Peyer's patch (tissue), 4 donors: ENCODE measurements around the gene PSMB9.

ENCODE experiments used
- POLR2A ChIP-seq, 2 donors: fragments of 450-650 bp; IDR thresholded peaks; one replicate each; pipeline ENCODE4 v1.5.1; 2017; ENCODE audit warnings: antibody characterized with exemption in 2 of 2, mild to moderate bottlenecking in 2 of 2, moderate library complexity in 2 of 2
- TF ChIP-seq, protein P1 (sequence below), 6 experiments: fragments of 450-650 bp in 4 of 6; fragments of 200-600 bp in 2 of 6; sonication (generic) in 1 of 6; IDR thresholded peaks; one replicate each; pipeline ENCODE4 v1.5.1; 2017 to 2019; ENCODE audit warnings: antibody characterized with exemption in 6 of 6, mild to moderate bottlenecking in 3 of 6, moderate library complexity in 1 of 6

DNA sequence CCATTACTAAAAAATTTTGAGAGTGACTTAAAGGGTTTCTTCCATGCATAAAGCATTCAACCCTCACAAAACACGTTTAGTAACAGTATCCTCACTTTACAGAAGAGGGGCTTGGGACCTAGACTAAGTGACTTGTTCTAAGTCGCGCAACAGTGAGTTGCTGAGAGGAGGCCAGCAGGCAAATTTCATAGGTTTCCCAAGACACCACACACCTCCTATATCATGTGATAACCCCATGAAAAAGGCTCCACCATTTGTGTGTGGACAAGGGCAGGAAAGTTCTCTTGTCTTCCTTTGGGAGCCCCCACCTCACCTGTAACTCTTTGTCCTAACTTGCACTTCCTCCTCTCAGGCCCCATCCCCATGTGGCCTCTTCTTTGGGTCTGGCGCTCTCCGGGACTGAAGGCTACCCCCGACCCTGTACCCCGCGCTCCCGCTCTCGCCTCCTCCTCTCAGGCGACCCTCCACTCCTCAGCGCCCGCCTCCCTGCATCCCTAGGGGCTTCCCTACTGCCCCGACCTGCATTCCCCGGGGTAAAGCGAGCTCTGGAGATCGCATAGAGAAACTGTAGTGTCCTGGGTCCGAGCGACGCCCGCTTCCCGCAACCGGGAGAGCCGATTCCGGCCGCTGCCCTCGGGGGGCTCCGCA is 10.5 kb upstream of the PSMB9 start:
- TF ChIP-seq, protein P1, sequence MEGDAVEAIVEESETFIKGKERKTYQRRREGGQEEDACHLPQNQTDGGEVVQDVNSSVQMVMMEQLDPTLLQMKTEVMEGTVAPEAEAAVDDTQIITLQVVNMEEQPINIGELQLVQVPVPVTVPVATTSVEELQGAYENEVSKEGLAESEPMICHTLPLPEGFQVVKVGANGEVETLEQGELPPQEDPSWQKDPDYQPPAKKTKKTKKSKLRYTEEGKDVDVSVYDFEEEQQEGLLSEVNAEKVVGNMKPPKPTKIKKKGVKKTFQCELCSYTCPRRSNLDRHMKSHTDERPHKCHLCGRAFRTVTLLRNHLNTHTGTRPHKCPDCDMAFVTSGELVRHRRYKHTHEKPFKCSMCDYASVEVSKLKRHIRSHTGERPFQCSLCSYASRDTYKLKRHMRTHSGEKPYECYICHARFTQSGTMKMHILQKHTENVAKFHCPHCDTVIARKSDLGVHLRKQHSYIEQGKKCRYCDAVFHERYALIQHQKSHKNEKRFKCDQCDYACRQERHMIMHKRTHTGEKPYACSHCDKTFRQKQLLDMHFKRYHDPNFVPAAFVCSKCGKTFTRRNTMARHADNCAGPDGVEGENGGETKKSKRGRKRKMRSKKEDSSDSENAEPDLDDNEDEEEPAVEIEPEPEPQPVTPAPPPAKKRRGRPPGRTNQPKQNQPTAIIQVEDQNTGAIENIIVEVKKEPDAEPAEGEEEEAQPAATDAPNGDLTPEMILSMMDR (IDR thresholded peaks at IDR 0.05), result no peak
- no peak for TF ChIP-seq POLR2A (IDR thresholded peaks at IDR 0.05)
